ENCODE results near the gene GOLT1A. TPM values are rescaled to one million over a fixed set of nuclear protein-coding genes. Genes with fewer than 3 reads are reported as not detected.

GOLT1A gene
- total RNA-seq, 1 experiment from 2014 or later: 0.49 TPM

GRCh38 chr1:204228896-204229295 lies 15.1 kb upstream of the GOLT1A start:
- Histone ChIP-seq H3K9me3 (ENCODE audit: control insufficient read depth, insufficient read depth, low read depth, low read length) (no peaks in the 10 kb centered on the region), H3K36me3 (ENCODE audit: control insufficient read depth, insufficient read depth, low read length) (no peaks in the 10 kb centered on the region), H3K27ac (ENCODE audit: low read length) (no peak overlapping the region), H3K4me1 (ENCODE audit: control insufficient read depth, insufficient read depth, low read length) (no peaks in the 10 kb centered on the region), H3K4me3 (ENCODE audit: low read depth in 2 of 2, low read length in 2 of 2) (no peak overlapping the region), H3K27me3 (ENCODE audit: control insufficient read depth, insufficient read depth, low read length) (no peaks in the 10 kb centered on the region)
- in situ Hi-C loops (cut with HindIII; ENCODE audit: low pct_unique_long_range_greater_than_20kb, low sequenced_read_pairs): no loop called here
- POLR2A ChIA-PET: no interaction called here
- no peak for ATAC-seq
- no peak for DNase-seq (ENCODE audit: low read depth, low spot score)
- BruUV-seq (replicated peaks): no TSS peak
- intact Hi-C loops (cut with micrococcal nuclease; ENCODE audit: unreplicated experiment): no loop called here
- TF ChIP-seq, protein P1, sequence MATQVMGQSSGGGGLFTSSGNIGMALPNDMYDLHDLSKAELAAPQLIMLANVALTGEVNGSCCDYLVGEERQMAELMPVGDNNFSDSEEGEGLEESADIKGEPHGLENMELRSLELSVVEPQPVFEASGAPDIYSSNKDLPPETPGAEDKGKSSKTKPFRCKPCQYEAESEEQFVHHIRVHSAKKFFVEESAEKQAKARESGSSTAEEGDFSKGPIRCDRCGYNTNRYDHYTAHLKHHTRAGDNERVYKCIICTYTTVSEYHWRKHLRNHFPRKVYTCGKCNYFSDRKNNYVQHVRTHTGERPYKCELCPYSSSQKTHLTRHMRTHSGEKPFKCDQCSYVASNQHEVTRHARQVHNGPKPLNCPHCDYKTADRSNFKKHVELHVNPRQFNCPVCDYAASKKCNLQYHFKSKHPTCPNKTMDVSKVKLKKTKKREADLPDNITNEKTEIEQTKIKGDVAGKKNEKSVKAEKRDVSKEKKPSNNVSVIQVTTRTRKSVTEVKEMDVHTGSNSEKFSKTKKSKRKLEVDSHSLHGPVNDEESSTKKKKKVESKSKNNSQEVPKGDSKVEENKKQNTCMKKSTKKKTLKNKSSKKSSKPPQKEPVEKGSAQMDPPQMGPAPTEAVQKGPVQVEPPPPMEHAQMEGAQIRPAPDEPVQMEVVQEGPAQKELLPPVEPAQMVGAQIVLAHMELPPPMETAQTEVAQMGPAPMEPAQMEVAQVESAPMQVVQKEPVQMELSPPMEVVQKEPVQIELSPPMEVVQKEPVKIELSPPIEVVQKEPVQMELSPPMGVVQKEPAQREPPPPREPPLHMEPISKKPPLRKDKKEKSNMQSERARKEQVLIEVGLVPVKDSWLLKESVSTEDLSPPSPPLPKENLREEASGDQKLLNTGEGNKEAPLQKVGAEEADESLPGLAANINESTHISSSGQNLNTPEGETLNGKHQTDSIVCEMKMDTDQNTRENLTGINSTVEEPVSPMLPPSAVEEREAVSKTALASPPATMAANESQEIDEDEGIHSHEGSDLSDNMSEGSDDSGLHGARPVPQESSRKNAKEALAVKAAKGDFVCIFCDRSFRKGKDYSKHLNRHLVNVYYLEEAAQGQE (IDR thresholded peaks at IDR 0.05; ENCODE audit: insufficient read depth in 1 of 2, low read depth in 2 of 2, low read length in 1 of 2): no peak
- no peak for TF ChIP-seq SIN3A (IDR thresholded peaks at IDR 0.05; ENCODE audit: borderline replicate concordance, insufficient read depth, low read depth, low read length)
- TF ChIP-seq, protein P2, sequence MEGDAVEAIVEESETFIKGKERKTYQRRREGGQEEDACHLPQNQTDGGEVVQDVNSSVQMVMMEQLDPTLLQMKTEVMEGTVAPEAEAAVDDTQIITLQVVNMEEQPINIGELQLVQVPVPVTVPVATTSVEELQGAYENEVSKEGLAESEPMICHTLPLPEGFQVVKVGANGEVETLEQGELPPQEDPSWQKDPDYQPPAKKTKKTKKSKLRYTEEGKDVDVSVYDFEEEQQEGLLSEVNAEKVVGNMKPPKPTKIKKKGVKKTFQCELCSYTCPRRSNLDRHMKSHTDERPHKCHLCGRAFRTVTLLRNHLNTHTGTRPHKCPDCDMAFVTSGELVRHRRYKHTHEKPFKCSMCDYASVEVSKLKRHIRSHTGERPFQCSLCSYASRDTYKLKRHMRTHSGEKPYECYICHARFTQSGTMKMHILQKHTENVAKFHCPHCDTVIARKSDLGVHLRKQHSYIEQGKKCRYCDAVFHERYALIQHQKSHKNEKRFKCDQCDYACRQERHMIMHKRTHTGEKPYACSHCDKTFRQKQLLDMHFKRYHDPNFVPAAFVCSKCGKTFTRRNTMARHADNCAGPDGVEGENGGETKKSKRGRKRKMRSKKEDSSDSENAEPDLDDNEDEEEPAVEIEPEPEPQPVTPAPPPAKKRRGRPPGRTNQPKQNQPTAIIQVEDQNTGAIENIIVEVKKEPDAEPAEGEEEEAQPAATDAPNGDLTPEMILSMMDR (IDR thresholded peaks at IDR 0.05): no peak
- TF ChIP-seq POLR2AphosphoS5 (IDR thresholded peaks at IDR 0.05; ENCODE audit: low read depth, low read length): no peak
- no peak for TF ChIP-seq TCF7L2 (IDR thresholded peaks at IDR 0.05; ENCODE audit: low read depth, low read length)
- CTCF ChIA-PET: interaction anchor here (0.6 kb wide), 1 partner anchor 202 kb away, joined by 5 read pairs; no protein-coding TSS in a partner anchor

GRCh38 chr1:204227996-204228785 lies 14.4 kb upstream of the GOLT1A start:
- no peaks in the 10 kb centered on the region for H3K27me3 ChIP-seq (ENCODE audit: control insufficient read depth, insufficient read depth, low read length)
- CTCF ChIA-PET: no interaction called here
- DNase-seq (ENCODE audit: low read depth, low spot score): no peak
- H3K36me3 ChIP-seq (ENCODE audit: control insufficient read depth, insufficient read depth, low read length): no peaks in the 10 kb centered on the region
- H3K9me3 ChIP-seq (ENCODE audit: control insufficient read depth, insufficient read depth, low read depth, low read length): no peaks in the 10 kb centered on the region
- no peak overlapping the region for H3K27ac ChIP-seq (ENCODE audit: low read length)
- in situ Hi-C loops (cut with HindIII; ENCODE audit: low pct_unique_long_range_greater_than_20kb, low sequenced_read_pairs) (no loop called here), intact Hi-C loops (cut with micrococcal nuclease; ENCODE audit: unreplicated experiment) (no loop called here)
- no peaks in the 10 kb centered on the region for H3K4me1 ChIP-seq (ENCODE audit: control insufficient read depth, insufficient read depth, low read length)
- TF ChIP-seq TCF7L2 (IDR thresholded peaks at IDR 0.05; ENCODE audit: low read depth, low read length) (no peak), SIN3A (IDR thresholded peaks at IDR 0.05; ENCODE audit: borderline replicate concordance, insufficient read depth, low read depth, low read length) (no peak), POLR2AphosphoS5 (IDR thresholded peaks at IDR 0.05; ENCODE audit: low read depth, low read length) (no peak)
- TF ChIP-seq, protein P2 (IDR thresholded peaks at IDR 0.05): no peak
- TF ChIP-seq, protein P1 (IDR thresholded peaks at IDR 0.05; ENCODE audit: insufficient read depth in 1 of 2, low read depth in 2 of 2, low read length in 1 of 2): no peak
- ATAC-seq: no peak
- no peak overlapping the region for H3K4me3 ChIP-seq (ENCODE audit: low read depth in 2 of 2, low read length in 2 of 2)
- POLR2A ChIA-PET: no interaction called here
- BruUV-seq (replicated peaks): no TSS peak
